Osteocyte (in vitro differentiated cells): Measurements from ENCODE around the gene RBM39. TPM values are rescaled to one million over a fixed set of nuclear protein-coding genes. Genes with fewer than 3 reads are reported as not detected.

ENCODE experiments used
- DNase-seq: peaks from one replicate; pipeline ENCODE4 v3.0.0; 2021; ENCODE audit warnings: mixed read lengths; ENCODE audit not compliant: unreplicated experiment; ENCODE audit errors: extremely low spot score
- H3K27ac Mint-ChIP-seq: one replicate; pipeline ENCODE4 v1.8.0; 2021; ENCODE audit warnings: mild to moderate bottlenecking, mixed read lengths; ENCODE audit not compliant: unreplicated experiment
- H3K27me3 Mint-ChIP-seq: one replicate; pipeline ENCODE4 v1.8.0; 2021; ENCODE audit warnings: mixed read lengths; ENCODE audit not compliant: unreplicated experiment
- H3K36me3 Mint-ChIP-seq: one replicate; pipeline ENCODE4 v1.8.0; 2021; ENCODE audit warnings: mixed read lengths; ENCODE audit not compliant: unreplicated experiment
- H3K4me1 Mint-ChIP-seq: one replicate; pipeline ENCODE4 v1.8.0; 2021; ENCODE audit warnings: mixed read lengths; ENCODE audit not compliant: unreplicated experiment
- H3K4me3 Mint-ChIP-seq: one replicate; pipeline ENCODE4 v1.8.0; 2021; ENCODE audit warnings: mild to moderate bottlenecking, moderate library complexity, mixed read lengths; ENCODE audit not compliant: unreplicated experiment
- H3K9me3 Mint-ChIP-seq: one replicate; pipeline ENCODE4 v1.8.0; 2021; ENCODE audit warnings: mixed read lengths; ENCODE audit not compliant: unreplicated experiment
- total RNA-seq: library from RNA; stranded (reverse); gene quantifications from 2 replicates; pipeline ENCODE4 v1.2.1, GENCODE V29; 2021
- TF ChIP-seq, protein P1 (sequence below): fragments of 200-600 bp; sonication (generic); IDR thresholded peaks from 2 replicates; pipeline ENCODE4 v1.5.0; 2021; ENCODE audit warnings: antibody characterized with exemption, mild to moderate bottlenecking, moderate library complexity

Gene RBM39
- total RNA-seq, 1 donor from 2014 or later, result 329 TPM

GRCh38 chr20:35776513-35777101 is 34.5 kb upstream of the RBM39 start:
- Mint-ChIP-seq H3K4me3 (no peak overlapping the region), H3K9me3 (no peaks in the 10 kb centered on the region), H3K36me3 (peaks cover 2% of the 10 kb centered on the region), H3K27ac (no peak overlapping the region), H3K27me3 (no peaks in the 10 kb centered on the region), H3K4me1 (peaks cover 41% of the 10 kb centered on the region)
- TF ChIP-seq, protein P1, sequence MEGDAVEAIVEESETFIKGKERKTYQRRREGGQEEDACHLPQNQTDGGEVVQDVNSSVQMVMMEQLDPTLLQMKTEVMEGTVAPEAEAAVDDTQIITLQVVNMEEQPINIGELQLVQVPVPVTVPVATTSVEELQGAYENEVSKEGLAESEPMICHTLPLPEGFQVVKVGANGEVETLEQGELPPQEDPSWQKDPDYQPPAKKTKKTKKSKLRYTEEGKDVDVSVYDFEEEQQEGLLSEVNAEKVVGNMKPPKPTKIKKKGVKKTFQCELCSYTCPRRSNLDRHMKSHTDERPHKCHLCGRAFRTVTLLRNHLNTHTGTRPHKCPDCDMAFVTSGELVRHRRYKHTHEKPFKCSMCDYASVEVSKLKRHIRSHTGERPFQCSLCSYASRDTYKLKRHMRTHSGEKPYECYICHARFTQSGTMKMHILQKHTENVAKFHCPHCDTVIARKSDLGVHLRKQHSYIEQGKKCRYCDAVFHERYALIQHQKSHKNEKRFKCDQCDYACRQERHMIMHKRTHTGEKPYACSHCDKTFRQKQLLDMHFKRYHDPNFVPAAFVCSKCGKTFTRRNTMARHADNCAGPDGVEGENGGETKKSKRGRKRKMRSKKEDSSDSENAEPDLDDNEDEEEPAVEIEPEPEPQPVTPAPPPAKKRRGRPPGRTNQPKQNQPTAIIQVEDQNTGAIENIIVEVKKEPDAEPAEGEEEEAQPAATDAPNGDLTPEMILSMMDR, result no peak
- no peak for DNase-seq

DNA sequence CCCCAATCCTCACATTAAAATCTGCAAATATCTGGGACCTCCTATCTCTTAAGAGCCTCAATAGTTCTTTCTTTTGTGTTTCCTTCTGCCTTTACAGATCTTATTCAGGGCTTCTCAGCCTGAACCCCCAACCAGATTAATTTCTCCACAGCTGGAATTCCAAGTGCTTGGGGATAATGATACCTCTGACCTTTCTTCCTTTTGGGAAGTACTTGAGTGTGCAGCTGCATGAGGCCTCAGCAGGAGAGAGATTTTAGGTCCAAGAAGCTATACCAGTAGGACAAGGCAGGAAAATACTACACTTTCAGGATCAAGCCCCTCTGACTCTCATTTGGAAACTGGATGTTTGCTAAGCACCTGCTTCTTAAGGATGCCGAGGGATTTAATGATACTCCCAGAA is 32.3 kb upstream of the RBM39 start:
- DNase-seq, result no peak
- TF ChIP-seq, protein P1, result no peak
- no peaks in the 10 kb centered on the region for H3K9me3 Mint-ChIP-seq
- H3K27ac Mint-ChIP-seq, result peak overlapping the region; percentile 91
- peaks cover 46% of the 10 kb centered on the region for H3K4me1 Mint-ChIP-seq
- peaks cover 2% of the 10 kb centered on the region for H3K36me3 Mint-ChIP-seq
- no peaks in the 10 kb centered on the region for H3K27me3 Mint-ChIP-seq
- peak overlapping the region; percentile 89 for H3K4me3 Mint-ChIP-seq

- Mint-ChIP-seq H3K9me3 (no peaks in the 10 kb centered on the region), H3K27ac (peak overlapping the region; percentile 91), H3K36me3 (peaks cover 2% of the 10 kb centered on the region), H3K4me1 (peaks cover 58% of the 10 kb centered on the region), H3K27me3 (no peaks in the 10 kb centered on the region), H3K4me3 (peak overlapping the region; percentile 89)
- DNase-seq, result no peak
- TF ChIP-seq, protein P1, result no peak
Observed at GRCh38 chr20:35773154-35773751, 31.2 kb upstream of the RBM39 start.

DNA sequence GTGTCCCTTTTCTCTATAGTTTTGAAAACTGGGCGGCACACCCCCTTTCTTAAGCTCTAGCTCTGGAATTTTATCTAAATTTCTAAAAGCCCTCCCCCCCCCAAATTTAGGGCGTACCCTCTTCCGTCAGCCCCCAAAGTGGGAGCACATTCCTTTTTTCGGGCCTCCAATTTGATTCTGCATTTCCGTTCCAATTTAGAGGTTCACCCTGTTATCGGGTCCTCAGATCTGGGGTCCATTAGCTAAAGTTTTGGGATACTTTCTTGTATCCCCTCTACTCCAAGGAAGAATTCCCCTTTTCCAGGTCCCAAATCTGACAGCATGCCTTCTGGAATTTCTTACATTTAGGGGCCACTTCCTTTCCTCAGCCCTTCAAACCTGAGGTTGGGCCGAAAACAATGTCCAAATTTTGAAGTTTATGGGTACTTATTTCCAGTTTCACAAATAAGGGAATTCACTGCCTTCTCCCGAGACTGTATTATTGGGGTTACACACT is 30.6 kb upstream of the RBM39 start:
- no peak for DNase-seq
- H3K4me1 Mint-ChIP-seq, result peaks cover 63% of the 10 kb centered on the region
- H3K36me3 Mint-ChIP-seq, result peaks cover 2% of the 10 kb centered on the region

More for the DNA sequence above, 30.6 kb upstream of the RBM39 start:
- Mint-ChIP-seq H3K4me3 (peak overlapping the region; percentile 89), H3K27ac (peak overlapping the region; percentile 91), H3K27me3 (no peaks in the 10 kb centered on the region), H3K9me3 (no peaks in the 10 kb centered on the region)
- TF ChIP-seq, protein P1, result no peak
